ENCODE data around the gene PTPN3. TPM values are rescaled to one million over a fixed set of nuclear protein-coding genes. Genes with fewer than 3 reads are reported as not detected.
"Not testable (repeated sequence)": the region's sequence is repeated elsewhere in the genome, so short reads cannot be mapped to it uniquely, and the experiment has no call there.

The PTPN3 gene
- total and polyA plus RNA-seq, 10 of the 15 experiments (the other 5 are each of a cell fraction or from before 2014, with no cell fraction given) = 0.18 to 1.3 (median 0.39) TPM

DNA sequence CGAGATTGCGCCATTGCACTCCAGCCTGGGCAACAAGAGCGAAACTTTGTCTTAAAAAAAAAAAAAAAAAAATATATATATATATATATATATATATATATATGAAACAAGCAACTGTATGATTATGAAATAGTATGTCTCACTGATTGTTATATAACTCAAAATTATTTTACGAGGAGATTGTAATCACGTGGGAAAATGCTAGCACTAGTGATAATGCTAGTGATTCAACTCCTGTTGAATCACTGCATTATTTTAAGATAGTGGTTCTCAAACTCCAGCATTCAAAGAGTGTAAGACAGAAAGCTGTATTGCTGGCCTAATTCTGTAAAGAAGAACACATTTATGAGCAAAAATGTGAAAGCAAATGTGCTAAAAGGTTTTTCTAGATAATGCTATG, 12.4 kb upstream of the PTPN3 start (continued):
- TF ChIP-seq SMAD1 (IDR thresholded peaks at IDR 0.05; ENCODE audit: low read depth, partially characterized antibody) = no peak
- TF ChIP-seq PAX5 (IDR thresholded peaks at IDR 0.05; ENCODE audit: borderline replicate concordance, low read depth, low read length) = no peak
- no peak for TF ChIP-seq TBL1XR1 (IDR thresholded peaks at IDR 0.05; ENCODE audit: low read depth, low read length)
- no peak for TF ChIP-seq ASH2L (IDR thresholded peaks at IDR 0.05; ENCODE audit: borderline replicate concordance, low read depth)
- TF ChIP-seq EED (IDR thresholded peaks at IDR 0.05; ENCODE audit: low read depth) = no peak
- TF ChIP-seq MTA3 (IDR thresholded peaks at IDR 0.05; ENCODE audit: borderline replicate concordance, low read length) = no peak
- no peak for TF ChIP-seq TARDBP (IDR thresholded peaks at IDR 0.05; ENCODE audit: borderline replicate concordance)

DNA sequence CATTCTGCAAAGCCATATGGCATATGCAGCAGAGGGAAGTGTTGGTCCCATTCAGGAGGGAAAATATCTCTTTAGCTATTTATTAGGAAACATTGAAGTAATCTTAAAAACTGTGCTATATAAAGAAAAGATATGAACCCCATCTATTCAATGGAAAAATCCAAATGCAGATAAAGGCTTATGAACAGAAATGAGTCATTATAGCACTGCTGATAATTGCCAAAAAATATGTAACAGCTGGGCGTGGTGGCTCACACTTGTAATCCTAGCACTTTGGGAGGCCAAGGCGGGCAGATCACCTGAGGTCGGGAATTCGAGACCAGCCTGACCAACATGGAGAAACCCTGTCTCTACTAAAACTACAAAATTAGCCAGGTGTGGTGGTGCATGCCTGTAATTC, 11.9 kb upstream of the PTPN3 start:
- H2AFZ ChIP-seq (ENCODE audit: control insufficient read depth, low read depth, low read length); H3K36me3 ChIP-seq (ENCODE audit: control insufficient read depth in 2 of 2, insufficient read depth in 2 of 2, low read length in 1 of 2); POLR2A ChIA-PET; BruUV-seq (replicated peaks); intact Hi-C loops (cut with micrococcal nuclease; ENCODE audit: unreplicated experiment); FAIRE-seq; H3K4me3 ChIP-seq; H3K4me1 ChIP-seq (ENCODE audit: control insufficient read depth, insufficient read depth, low read length); H3K79me2 ChIP-seq (ENCODE audit: control insufficient read depth, insufficient read depth, low read length); DNase-seq (ENCODE audit: low read depth, low spot score); SMC1A ChIA-PET (ENCODE audit: uncharacterized antibody, unreplicated experiment); H3K9ac ChIP-seq (ENCODE audit: control insufficient read depth, insufficient read depth, low read length); H4K20me1 ChIP-seq (ENCODE audit: control insufficient read depth, insufficient read depth); H3K27ac ChIP-seq (ENCODE audit: control insufficient read depth, insufficient read depth); ATAC-seq; H3K27me3 ChIP-seq (replicated peaks in 1 of 2; ENCODE audit: control insufficient read depth in 2 of 2, insufficient read depth in 2 of 2, low read length in 1 of 2); RAD21 ChIA-PET (ENCODE audit: unreplicated experiment); H3K9me3 ChIP-seq (replicated peaks; ENCODE audit: control insufficient read depth, insufficient read depth, low read length); in situ Hi-C loops (cut with MboI); H3K4me2 ChIP-seq (ENCODE audit: control insufficient read depth, insufficient read depth): not testable (repeated sequence)
- 49% methylated on average over 4 of the region's 4 CpGs for WGBS (ENCODE audit: insufficient coverage, insufficient replicate concordance, low lambda C conversion rate, missing lambda C conversion rate)
- CTCF ChIA-PET = interaction anchor here (0.6 kb wide), 1 partner anchor 292 kb away, joined by 3 read pairs; no protein-coding TSS in a partner anchor

DNA sequence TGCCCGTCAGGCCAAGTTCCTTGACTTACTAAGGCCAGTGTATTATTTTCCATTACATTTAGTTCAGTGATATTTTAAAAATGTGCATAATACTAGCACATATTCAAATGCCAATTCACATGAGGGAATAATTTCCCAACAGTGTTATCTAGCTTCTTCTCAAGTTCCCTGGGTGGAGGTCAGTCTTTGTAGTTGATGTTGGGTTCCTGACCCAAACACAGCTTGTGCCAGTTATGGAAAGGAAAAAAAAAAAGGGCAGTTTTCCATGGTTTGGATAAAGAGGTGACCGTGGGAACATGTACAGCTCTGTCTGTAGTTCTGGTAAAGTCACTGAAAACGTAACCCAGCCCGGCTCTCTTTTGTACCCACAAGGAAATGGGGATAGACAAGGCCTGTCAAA, 11.5 kb upstream of the PTPN3 start:
- FAIRE-seq = no peak
- ChIA-PET POLR2A (interaction anchor here (0.6 kb wide), 1 partner anchor 559 kb away, joined by 3 read pairs; no protein-coding TSS in a partner anchor), SMC1A (ENCODE audit: uncharacterized antibody, unreplicated experiment) (no interaction called here), RAD21 (ENCODE audit: unreplicated experiment) (no interaction called here), CTCF (no interaction called here)
- Histone ChIP-seq H3K4me1 (ENCODE audit: control insufficient read depth, insufficient read depth, low read length) (no peaks in the 10 kb centered on the region), H3K27ac (ENCODE audit: control insufficient read depth, insufficient read depth) (no peak overlapping the region), H3K36me3 (ENCODE audit: control insufficient read depth in 2 of 2, insufficient read depth in 2 of 2, low read length in 1 of 2) (no peaks in the 10 kb centered on the region), H3K79me2 (ENCODE audit: control insufficient read depth, insufficient read depth, low read length) (no peaks in the 10 kb centered on the region), H2AFZ (ENCODE audit: control insufficient read depth, low read depth, low read length) (no peak overlapping the region), H3K4me2 (ENCODE audit: control insufficient read depth, insufficient read depth) (no peak overlapping the region), H3K4me3 (no peak overlapping the region), H4K20me1 (ENCODE audit: control insufficient read depth, insufficient read depth) (no peaks in the 10 kb centered on the region), H3K27me3 (replicated peaks in 1 of 2; ENCODE audit: control insufficient read depth in 2 of 2, insufficient read depth in 2 of 2, low read length in 1 of 2) (no peaks in the 10 kb centered on the region; a peak in 1 of 4 replicates), H3K9ac (ENCODE audit: control insufficient read depth, insufficient read depth, low read length) (no peak overlapping the region), H3K9me3 (replicated peaks; ENCODE audit: control insufficient read depth, insufficient read depth, low read length) (no peaks in the 10 kb centered on the region)
- no peak for DNase-seq (ENCODE audit: low read depth, low spot score)
- BruUV-seq (replicated peaks) = no TSS peak
- intact Hi-C loops (cut with micrococcal nuclease; ENCODE audit: unreplicated experiment) = no loop called here
- no peak for ATAC-seq
- TF ChIP-seq POLR2A (IDR thresholded peaks at IDR 0.05; ENCODE audit: low read depth, low read length) (no peak), ETV6 (conservative IDR thresholded peaks at IDR 0.05 in 1 of 2, IDR thresholded peaks at IDR 0.05 in 1 of 2; ENCODE audit: borderline replicate concordance in 1 of 2, low read depth in 1 of 2) (no peak)
- TF ChIP-seq, protein P1, sequence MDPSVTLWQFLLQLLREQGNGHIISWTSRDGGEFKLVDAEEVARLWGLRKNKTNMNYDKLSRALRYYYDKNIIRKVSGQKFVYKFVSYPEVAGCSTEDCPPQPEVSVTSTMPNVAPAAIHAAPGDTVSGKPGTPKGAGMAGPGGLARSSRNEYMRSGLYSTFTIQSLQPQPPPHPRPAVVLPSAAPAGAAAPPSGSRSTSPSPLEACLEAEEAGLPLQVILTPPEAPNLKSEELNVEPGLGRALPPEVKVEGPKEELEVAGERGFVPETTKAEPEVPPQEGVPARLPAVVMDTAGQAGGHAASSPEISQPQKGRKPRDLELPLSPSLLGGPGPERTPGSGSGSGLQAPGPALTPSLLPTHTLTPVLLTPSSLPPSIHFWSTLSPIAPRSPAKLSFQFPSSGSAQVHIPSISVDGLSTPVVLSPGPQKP (IDR thresholded peaks at IDR 0.05; ENCODE audit: low read depth, low read length) = no peak
- in situ Hi-C loops (cut with MboI) = no loop called here
- WGBS (ENCODE audit: insufficient coverage, insufficient replicate concordance, low lambda C conversion rate, missing lambda C conversion rate) = 18% methylated on average over 4 of the region's 4 CpGs

Data from GM12878 (cell line).